Activated CD4-positive, CD25-positive, alpha-beta regulatory T cell (primary cell): Measurements from ENCODE around the gene ISOC2.

ENCODE experiments used
- DNase-seq, 4 experiments: peaks; one replicate each; lab custom pipeline; 2025; lab: John Stamatoyannopoulos, UW

ISOC2 gene

DNA sequence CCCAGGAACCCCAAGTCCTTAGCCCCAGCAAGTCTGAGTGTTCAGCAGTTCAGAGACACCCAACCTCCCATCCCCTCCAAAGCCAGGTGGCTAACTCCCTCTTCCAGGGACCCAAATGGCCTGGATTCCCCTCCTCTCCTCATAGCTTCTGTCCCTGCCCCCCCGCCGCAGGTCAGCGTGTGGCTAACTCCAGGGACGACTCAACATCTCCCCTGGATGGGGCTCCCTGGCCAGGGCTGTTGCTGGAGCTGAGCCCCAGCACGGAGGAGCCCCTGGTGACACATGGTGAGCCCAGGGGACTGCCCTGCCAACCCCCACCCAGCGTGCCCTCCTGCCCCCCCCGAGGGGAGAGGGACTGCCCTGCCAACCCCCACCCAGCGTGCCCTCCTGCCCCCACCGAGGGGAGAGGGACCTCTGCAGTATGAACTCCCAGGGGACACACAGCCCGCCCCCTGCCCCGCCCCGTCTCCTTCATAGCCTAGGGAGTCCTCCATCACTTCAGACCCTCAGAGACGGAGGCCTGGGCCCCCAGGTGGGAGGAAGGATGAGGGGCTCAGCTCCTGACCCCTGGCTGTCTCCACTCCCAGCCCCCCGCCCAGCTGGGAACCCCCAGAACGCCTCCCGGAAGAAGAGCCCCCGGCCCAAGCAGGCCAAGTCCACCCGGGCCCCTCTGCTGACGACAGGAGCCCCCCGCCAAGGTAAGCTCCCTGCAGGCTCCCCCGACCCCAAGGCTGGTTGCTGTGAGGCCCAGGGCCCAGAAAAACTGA, 28.5 kb upstream of the ISOC2 start:
- DNase-seq: no peak

DNA sequence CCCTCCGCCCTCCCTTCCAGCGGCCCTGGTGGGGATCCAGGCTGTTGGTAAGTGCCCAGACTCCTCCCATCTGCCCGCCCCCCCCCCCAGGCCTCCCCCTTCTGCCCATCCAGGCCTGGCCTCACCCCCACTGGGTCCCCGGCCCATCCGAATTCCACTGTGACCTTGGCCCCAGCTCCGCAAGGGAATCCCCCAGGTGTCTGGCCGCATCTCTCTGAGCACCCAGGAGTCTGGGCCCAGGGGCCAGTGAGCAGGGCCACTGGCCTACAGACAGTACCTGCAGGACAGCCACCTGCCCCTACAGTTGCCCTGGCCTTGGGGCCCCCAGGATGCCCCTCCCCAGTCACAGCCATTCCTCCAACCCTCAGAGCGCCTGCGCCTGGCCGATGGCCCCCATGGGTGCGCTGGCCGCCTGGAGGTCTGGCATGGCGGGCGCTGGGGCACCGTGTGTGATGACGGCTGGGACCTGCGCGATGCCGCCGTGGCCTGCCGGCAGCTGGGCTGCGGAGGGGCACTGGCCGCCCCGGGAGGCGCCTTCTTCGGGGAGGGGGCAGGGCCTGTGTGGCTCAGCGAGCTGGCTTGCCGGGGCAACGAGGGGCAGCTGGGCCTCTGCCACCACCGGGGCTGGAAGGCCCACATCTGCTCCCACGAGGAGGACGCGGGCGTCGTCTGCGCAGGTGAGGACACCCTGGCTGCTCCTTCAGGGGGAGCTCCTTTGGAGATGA, 27.7 kb upstream of the ISOC2 start:
- no peak for DNase-seq

DNA sequence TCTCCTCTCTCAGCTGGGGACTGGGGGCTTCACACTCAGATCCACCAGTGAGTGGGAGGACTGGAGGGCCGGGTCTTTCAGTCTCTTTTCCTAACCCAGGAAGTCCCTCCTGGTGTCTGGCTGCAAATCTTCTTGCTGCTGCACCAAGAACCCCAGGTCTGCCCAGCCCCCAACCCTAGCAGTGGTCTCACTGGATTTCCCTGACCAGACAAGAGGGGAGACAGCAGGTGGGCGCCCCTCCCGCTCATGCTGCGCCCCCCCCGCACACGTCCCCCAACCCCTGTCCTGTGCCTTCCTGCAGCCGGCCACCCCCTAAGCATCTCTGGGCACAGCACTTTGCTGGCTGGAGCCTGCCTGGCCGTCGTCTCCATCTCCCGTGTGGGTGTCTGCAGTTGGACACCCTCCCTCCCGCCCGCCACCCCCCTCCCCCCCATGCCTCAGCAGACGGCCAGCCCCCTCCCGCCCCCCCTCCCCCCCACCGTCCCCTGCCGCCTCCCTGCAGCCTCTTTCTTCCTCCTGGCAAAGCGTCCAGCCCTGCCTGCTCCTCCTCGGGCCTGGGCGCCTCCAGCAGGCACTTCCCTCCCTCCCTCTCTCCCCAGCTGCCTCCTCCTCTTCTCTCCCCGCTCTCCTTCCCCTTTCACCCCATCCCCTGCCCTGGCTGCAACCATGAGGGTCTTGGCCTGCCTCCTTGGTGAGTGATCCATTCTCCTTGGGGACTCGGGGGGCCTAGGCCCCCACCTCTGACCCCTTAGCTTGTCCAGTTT, 26.7 kb upstream of the ISOC2 start, which contains the start of gene SSC5D:
TSS of gene SSC5D (plus strand) at position 513 of the 764 bp plus-strand sequence. CDS start at position 667, 154 bp downstream.
- no peak for DNase-seq

DNA sequence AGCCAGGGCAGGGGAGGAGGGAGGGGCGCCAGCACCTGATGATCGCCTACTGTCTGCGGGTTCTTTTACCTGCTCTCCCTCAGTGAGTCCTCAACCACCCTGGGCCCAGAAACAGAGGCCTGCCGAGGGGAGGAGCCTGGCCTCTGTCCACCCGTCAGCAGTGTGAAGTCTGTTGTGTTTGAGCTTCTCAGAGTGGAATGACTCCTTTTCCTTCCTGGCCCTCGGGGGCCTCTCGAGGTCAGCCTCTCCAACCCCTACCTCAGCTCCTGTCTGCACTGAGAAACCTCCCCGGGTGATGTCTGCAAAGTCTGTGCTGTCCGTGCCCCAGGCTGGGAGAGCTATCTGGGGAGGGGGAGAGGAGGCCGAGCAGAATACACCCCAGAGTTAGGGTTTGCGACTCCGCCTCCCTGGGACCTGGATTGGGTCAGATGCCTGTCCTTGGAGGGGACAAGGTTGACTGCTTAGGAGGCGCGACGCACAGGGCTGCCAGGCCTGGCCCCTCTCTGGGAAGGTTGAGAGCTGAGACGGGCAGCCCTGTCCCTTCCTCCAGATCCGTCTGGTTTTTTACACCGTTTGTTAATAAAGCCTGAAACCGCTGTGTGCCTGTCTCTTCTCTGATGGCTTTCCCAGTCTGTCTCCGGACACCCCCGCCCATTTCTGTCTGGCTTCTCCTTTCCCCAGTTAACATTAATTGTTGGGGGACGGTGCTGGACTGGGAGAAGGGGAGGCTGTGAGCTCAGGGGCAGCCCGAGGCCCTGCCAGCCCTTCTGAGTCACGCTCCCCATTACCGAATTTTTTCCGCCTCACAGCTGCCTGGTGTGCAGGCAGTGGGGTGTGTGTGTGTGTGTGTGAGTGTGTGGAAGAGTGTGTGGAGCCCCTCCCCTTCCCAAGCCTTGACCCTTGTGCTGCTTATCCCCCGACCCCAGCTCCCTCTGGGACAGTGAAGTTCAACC, 25.8 kb upstream of the ISOC2 start:
- peak in 1 of 4 experiments; percentile 10 for DNase-seq

DNA sequence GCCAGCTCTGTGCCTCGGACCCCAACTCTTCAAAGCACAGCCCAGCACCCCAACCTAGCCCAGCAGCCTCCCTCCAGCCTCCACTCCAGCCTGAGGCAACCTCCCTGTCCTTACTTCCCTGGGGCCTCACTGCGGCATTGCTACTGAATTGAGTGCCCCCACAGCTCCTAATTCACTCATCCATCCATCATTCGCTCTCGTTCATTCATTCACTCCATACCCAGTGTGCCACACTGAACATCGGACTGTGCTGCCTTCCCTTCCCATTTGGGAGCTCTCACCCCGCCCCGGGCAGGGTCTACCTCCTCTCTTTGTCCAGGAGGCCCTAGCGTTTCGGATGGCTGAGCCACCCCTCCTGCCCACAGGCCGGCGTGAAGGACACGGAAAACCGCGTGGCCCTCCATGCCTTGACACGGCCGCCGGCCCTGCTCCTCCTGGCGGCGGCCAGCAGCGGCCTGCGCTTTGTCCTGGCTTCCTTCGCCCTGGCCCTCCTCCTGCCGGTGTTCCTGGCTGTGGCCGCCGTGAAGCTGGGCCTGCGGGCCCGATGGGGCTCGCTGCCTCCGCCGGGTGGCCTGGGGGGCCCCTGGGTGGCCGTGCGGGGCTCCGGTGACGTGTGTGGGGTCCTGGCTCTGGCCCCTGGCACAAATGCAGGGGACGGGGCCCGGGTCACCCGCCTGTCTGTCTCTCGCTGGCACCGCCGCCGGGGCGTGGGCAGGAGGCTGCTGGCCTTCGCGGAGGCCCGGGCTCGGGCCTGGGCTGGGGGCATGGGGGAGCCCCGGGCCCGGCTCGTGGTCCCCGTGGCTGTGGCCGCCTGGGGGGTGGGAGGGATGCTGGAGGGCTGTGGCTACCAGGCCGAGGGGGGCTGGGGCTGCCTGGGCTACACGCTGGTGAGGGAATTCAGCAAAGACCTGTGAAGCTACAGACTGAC, 24.9 kb upstream of the ISOC2 start:
- no peak for DNase-seq

DNA sequence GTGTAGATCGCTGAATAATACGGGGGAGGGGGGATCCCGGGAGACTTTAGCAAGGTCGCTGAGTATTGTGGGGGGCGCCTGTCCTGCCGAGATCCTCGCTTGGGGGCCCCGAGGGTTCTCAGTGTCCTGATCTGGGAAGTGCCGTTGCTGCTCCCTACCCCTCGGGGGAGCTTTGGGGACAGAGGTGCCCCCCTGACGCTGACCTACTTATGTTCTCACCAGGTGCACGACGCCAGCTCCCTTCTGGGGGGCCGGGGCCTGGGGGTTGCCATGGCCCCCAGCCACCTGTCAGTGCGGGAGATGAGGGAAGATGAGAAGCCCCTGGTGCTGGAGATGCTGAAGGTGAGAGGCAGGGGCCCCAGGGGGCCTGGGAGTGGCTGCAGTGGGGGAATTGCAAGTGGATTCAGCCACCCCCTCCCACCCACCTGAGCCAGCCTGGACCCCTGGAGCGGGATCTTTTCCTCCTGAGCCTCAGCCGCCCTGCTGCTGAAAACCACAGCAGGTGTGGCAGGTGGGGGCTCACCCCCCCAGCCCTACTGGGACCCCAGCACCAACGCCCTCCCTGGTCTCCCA, 24.1 kb upstream of the ISOC2 start:
- no peak for DNase-seq

DNA sequence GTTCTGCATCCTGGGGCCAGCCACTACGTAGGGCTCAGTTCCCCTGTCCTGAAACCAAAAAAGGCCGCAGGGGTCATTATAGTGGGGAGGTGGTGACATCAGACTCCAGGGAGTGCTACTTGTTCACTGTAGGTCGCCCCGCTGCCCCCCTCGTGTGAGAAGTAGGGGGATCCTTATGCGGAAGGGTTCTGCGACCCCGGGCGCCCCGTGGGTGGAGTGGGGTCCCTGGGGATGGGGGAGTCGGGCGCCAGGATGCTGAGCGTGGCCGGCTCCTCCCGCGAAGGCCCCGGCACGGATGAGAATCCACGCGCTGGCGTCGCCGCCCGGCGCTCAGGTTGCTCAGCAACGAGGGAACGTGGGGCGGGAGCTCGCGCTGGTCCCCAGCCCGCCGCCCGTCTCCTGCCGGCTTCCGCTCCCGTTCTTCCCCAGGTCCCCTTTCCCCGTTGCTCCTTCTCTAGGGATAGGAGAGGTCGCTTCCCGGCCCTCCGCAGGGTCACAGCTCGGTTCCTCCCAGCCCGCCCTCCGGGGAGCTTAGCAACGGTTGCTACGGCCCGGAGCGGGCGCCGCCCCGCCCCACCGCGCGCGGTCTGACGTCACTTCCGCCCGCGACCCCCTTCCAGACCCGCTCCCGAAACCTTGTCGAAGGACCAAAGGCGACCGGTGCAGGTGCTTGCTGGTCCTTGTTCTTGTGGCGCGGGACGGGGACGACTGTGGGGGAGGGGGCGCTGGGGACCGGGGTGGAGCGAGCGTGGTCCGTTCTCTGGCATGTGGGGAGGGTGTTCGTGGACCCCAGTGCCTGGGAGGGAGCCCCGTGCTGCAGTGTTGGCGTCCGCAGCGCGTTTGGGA, 23.4 kb upstream of the ISOC2 start, which contains the start of gene NAT14:
TSS of gene NAT14 (plus strand) at position 596 of the 846 bp plus-strand sequence. CDS start 521 bp downstream, outside the sequence.
- peak; percentile 26 to 51 (median 34) for DNase-seq

DNA sequence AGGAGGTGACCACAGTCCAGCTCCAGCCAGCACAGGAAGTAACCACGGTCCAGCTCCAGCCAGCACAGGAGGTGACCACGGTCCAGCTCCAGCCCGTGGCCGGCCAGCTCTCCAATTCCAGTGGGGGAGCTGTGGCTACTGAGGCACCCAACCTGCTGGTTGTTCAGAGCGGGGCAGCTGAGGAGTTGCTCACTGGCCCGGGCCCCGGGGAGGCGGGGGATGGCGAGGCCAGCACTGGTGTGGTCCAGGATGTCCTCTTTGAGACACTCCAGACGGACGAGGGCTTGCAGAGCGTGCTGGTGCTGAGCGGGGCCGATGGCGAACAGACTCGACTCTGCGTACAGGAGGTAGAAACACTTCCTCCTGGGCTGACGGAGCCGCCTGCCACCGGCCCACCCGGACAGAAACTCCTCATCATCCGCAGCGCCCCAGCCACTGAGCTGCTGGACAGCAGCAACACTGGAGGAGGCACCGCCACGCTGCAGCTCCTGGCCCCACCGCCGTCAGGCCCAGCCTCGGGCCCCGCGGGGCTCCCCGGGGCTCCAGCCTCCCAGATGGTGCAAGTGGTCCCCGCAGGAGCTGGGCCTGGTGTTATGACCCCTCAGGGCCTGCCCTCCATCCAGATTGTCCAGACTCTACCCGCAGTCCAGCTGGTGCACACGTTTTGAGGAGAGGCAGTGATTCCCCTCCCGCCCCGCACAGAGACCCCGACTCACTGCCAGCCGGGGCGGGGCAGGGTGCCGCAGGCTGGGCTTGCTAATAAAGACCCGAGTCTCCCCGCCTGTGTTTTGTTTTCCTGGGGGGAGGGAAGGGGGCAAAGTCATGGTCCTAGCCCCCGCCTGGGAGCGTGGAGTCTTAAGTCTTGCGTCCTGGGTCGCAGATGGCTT, 22.5 kb upstream of the ISOC2 start:
- no peak for DNase-seq

DNA sequence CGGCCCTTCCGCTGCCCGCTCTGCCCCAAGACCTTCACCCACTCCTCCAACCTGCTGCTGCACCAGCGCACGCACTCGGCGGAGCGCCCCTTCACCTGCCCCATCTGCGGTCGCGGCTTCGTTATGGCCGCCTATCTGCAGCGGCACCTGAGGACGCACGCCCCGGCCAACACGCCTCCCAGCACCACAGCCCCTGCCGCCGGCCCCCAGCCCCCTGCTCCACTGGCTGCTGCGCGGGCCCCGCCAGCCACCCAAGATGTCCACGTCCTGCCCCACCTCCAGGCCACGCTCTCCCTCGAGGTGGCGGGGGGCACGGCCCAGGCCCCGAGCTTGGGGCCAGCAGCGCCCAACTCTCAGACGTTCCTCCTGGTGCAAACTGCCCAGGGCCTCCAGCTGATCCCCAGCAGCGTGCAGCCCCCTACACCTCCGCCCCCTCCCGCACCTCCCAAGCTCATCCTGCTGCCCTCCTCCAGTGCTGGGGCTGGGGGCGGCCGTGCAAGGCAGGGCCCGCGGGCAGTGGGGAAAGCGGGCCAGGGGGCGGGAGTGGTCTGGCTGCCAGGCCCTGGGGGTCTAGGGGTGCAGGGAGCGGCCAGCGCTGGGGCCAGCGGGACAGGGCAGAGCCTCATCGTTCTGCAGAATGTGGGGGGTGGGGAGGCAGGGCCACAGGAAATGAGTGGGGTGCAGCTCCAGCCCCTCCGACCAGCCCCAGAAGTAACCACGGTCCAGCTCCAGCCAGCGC, 21.7 kb upstream of the ISOC2 start:
- no peak for DNase-seq

DNA sequence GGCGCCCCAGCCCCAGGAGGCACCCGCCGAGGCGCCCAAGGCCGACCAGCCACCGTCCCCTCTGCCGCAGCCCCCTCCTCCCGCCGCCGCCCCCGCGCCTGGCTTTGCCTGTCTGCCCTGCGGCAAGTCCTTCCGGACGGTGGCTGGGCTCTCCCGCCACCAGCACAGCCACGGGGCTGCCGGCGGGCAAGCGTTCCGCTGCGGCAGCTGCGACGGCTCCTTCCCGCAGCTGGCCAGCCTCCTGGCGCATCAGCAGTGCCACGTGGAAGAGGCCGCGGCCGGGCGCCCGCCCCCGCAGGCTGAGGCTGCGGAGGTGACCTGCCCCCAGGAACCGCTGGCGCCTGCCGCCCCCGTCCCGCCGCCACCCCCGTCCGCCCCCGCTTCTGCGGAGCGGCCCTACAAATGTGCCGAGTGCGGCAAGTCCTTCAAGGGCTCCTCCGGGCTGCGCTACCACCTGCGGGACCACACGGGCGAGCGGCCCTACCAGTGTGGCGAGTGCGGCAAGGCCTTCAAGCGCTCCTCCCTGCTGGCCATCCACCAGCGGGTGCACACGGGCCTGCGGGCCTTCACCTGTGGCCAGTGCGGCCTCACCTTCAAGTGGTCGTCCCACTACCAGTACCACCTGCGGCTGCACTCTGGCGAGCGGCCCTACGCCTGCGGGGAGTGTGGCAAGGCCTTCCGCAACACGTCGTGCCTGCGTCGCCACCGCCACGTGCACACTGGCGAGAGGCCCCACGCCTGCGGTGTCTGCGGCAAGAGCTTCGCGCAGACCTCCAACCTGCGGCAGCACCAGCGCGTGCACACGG, 20.9 kb upstream of the ISOC2 start:
- no peak for DNase-seq

DNA sequence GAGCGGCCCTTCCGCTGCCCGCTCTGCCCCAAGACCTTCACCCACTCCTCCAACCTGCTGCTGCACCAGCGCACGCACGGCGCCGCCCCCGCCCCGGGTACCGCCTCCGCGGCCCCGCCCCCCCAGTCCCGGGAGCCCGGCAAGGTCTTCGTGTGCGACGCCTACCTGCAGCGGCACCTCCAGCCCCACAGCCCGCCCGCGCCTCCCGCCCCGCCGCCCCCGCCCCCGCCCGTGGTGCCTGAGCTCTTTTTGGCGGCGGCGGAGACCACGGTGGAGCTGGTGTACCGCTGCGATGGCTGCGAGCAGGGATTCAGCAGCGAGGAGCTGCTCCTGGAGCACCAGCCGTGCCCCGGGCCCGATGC, 20.3 kb upstream of the ISOC2 start:
- DNase-seq: no peak

DNA sequence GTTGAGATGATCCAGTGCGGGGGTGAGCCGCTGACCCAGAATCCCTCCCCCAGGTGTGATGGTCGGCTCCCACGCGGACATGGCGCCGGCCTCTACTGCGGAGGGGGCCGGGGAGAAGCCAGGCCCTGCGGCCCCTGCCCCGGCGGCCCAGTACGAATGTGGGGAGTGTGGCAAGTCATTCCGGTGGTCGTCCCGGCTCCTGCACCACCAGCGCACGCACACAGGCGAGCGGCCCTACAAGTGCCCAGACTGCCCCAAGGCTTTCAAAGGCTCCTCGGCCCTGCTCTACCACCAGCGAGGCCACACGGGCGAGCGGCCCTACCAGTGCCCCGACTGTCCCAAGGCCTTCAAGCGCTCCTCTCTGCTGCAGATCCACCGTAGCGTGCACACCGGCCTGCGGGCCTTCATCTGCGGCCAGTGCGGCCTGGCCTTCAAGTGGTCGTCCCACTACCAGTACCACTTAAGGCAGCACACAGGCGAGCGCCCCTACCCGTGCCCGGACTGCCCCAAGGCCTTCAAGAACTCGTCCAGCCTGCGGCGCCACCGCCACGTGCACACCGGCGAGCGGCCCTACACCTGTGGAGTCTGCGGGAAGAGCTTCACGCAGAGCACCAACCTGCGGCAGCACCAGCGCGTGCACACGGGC, 19.8 kb upstream of the ISOC2 start:
- no peak for DNase-seq

DNA sequence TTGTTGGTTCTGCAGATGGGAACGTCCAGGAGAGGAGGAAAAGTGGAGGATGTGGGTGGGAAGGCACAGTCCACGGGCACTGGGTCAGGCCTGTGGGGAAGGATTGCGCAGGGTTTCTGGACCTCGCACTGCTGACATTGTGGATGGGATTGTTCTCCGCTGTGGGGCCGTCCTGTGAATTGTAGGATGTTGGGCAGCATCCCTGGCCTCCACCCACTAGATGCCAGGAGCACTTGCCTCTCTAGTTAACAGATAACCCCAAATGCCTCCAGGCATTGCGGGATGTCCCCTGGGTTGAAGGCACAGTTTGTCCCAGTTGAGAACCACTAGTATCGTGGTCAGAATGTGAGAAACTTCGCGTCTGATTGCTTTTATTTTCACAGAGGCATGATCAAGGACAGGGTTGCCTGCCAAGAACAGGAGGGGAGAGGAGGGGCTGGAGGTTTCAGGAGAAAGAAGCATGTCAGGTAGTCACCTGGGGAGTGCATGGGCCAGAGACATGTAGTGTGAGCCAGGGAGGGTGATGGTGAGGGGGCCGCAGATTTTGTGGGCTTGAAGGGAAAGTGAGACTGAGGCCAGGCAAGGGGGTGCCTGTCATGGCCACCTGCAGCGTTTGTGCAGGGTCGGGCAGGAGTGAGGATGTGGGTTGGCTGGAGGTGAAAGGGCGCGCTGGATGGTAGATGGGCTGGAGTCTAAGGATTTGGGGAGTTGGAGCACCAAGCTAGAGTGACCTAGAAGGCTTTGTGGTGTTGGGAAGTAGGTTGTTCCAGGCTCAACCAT, 18.2 kb upstream of the ISOC2 start:
- no peak for DNase-seq

DNA sequence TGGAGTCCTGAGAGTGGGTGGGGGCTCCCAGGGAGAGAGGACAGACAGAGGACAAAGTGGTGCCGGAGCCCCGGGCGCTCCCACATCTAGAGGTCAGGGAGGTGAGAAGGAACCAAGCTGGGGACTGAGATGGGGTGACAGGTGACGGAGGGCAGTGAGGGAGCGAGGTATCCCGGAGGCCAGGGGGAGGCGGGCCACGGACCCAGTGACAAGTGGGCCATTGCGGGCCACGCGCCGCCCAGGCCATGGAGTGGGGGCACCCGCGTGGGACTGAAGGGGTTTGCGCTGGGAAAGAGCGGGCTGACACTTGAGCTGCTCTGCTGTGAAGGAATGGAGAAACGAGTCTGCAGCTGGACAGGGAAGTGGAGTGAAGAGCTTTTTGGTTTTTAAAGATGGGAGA, 17.6 kb upstream of the ISOC2 start:
- no peak for DNase-seq

DNA sequence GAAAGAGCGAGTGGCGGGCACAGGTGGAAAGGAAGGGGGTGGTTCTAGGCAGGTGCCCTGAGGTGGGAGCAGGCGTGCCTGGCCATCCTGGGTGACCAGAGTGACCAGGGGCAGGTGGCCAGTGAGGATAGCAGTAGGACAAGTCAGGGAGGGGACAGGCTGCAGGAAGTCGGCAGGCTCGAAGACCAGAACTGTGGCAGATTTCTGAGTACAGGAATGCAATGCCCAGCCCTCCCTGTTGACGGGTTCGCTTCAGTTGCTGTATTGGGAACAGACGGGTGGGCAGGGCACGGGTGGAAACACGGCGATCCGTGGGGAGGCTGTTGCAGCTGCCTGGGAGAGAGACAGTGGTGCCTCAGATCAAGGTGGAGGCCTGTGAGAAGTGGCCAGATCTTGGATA, 16.9 kb upstream of the ISOC2 start:
- no peak for DNase-seq
